Measurements from ENCODE around the gene MSH5. TPM values are rescaled to one million over a fixed set of nuclear protein-coding genes. Genes with fewer than 3 reads are reported as not detected.
A peak's percentile ranks its signal among the peaks of the same experiment; 100 is the strongest.

MSH5 gene
- total RNA-seq, 4 donors from 2014 or later: 12.6 to 60.1 (median 17.2) TPM

DNA sequence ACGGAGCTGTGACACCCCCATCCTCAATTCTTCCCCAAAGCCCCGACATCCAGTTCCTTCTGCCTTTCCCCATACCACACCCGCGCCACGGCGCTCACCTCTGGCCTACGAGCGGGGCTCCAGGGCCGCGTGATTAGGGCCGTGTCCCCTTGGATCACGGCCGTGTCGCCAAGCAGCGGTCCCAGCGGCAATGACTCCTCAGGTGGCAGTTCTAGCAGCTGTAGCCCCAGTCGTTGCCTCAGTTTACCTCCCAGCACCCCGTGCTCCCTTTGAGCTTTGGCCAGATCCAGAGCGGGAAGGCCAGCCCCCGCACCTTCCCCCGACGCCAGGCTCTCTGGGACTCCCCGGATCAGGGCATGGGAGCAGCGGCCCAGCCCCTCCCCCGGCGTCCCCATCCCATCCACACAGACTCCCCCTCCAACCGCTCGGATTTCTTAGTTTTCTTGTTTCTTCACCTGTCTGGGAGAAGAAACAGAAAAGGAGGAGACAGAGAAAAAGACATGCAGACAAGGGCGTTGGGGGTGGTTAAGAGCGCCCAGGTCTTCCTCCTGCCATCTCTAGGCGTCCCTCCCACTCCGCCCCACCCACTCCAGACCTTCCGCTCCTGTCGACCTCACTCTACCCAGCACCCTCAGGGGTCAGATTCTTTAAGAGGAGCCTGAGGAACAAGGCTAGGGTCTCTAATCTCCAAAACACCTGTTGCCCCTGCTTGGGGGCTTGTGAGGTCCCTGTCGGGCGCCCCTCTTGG is 10.9 kb upstream of the MSH5 start, which contains the start of gene DDAH2:
Gene DDAH2, minus strand, starts transcription at position 533 of the 748 bp plus-strand sequence. Its CDS starts 138 bp downstream, at position 395.
- Histone ChIP-seq H3K36me3 (peaks cover 62% of the 10 kb centered on the region), H3K4me1 (peaks cover 56% of the 10 kb centered on the region), H3K4me3 (peak within 1 kb of the TSS; percentile 73), H3K9me3 (no peaks in the 10 kb centered on the region), H3K27me3 (no peaks in the 10 kb centered on the region), H3K27ac (peak within 1 kb of the TSS; percentile 91)
- WGBS: 11% methylated on average over 35 of the region's 36 CpGs
- peak in 1 of 2 donors; percentile 84 for DNase-seq (ENCODE audit: low spot score in 2 of 2)
- TF ChIP-seq, protein P1, sequence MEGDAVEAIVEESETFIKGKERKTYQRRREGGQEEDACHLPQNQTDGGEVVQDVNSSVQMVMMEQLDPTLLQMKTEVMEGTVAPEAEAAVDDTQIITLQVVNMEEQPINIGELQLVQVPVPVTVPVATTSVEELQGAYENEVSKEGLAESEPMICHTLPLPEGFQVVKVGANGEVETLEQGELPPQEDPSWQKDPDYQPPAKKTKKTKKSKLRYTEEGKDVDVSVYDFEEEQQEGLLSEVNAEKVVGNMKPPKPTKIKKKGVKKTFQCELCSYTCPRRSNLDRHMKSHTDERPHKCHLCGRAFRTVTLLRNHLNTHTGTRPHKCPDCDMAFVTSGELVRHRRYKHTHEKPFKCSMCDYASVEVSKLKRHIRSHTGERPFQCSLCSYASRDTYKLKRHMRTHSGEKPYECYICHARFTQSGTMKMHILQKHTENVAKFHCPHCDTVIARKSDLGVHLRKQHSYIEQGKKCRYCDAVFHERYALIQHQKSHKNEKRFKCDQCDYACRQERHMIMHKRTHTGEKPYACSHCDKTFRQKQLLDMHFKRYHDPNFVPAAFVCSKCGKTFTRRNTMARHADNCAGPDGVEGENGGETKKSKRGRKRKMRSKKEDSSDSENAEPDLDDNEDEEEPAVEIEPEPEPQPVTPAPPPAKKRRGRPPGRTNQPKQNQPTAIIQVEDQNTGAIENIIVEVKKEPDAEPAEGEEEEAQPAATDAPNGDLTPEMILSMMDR (IDR thresholded peaks at IDR 0.05): peak in 1 of 2 donors; percentile 57
- TF ChIP-seq EP300 (IDR thresholded peaks at IDR 0.05) (no peak), POLR2AphosphoS5 (IDR thresholded peaks at IDR 0.05) (no peak), POLR2A (IDR thresholded peaks at IDR 0.05) (no peak)

DNA sequence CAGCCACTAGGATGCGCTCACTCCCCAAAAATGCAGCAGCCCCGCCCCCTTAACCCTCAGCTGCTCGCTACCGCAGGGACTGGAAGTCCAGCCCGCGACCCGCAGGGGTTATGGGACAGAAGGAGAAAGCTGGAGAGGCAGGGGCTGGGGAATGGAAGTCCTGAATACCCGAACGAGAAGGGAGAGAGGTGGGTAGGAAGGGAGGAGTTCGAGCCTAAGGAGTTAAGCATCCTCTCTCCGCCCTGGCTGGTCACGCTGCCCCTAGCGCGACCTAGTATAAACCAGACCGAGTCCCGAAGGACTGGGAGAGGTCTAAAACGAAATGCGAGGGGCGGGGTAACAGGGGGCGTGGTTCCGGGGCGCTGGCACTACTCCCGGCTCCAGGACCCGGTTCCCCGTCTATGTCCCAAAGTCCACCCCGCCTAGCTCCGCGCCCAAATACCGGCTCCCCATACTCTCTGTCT is 10.3 kb upstream of the MSH5 start:
- H3K4me3 ChIP-seq: peak overlapping the region; percentile 73
- no peaks in the 10 kb centered on the region for H3K27me3 ChIP-seq
- TF ChIP-seq, protein P1 (IDR thresholded peaks at IDR 0.05): peak in 1 of 2 donors; percentile 21
- no peak for TF ChIP-seq EP300 (IDR thresholded peaks at IDR 0.05)
- TF ChIP-seq POLR2AphosphoS5 (IDR thresholded peaks at IDR 0.05): peak in 2 of 3 donors; percentile 49 to 54
- no peak for TF ChIP-seq POLR2A (IDR thresholded peaks at IDR 0.05)
- H3K9me3 ChIP-seq: no peaks in the 10 kb centered on the region
- H3K36me3 ChIP-seq: peaks cover 65% of the 10 kb centered on the region
- 0% methylated on average over 14 of the region's 29 CpGs for WGBS
- H3K27ac ChIP-seq: peak overlapping the region; percentile 91
- DNase-seq (ENCODE audit: low spot score in 2 of 2): peak; percentile 96 to 97
- peaks cover 62% of the 10 kb centered on the region for H3K4me1 ChIP-seq

DNA sequence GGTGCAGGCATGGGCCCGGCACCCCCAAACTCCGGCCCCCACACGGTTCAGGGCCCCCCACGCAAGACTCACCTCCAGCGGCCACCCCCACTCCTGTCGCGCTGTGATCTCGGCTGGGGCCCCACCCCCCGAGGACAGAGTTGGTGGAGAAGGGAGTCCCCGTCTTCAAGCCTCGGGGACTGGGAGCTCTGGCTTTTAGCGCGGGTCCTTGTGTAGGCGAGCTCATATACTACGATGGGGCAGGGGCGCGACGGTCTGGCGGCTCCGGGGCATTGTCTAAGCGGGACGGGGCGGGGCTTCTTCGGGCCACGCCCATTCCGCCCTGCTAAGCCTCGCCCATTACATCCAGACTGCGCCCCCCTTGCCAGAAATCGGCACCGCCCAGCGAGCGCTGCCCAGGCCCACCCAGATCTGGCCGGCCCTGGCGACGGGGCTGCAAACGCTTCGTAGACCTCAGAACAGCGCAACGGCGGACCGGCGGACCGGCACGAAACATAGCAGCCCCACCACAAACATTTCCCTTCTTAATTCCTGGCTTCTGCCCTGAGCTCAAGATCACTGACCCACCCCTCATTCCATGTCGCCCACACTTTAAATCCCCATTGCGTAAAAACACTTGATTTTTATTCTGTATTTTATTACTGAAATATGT is 9.7 kb upstream of the MSH5 start:
- peak; percentile 95 to 96 for DNase-seq (ENCODE audit: low spot score in 2 of 2)
- TF ChIP-seq EP300 (IDR thresholded peaks at IDR 0.05) (no peak), POLR2A (IDR thresholded peaks at IDR 0.05) (peak in 1 of 2 donors; percentile 39), POLR2AphosphoS5 (IDR thresholded peaks at IDR 0.05) (peak in 1 of 3 donors; percentile 58)
- TF ChIP-seq, protein P1 (IDR thresholded peaks at IDR 0.05): no peak
- peaks cover 68% of the 10 kb centered on the region for H3K4me1 ChIP-seq
- H3K9me3 ChIP-seq: no peaks in the 10 kb centered on the region
- peak overlapping the region; percentile 91 for H3K27ac ChIP-seq
- H3K27me3 ChIP-seq: no peaks in the 10 kb centered on the region
- peak overlapping the region; percentile 73 for H3K4me3 ChIP-seq
- WGBS: 24% methylated on average over 11 of the region's 46 CpGs
- H3K36me3 ChIP-seq: peaks cover 65% of the 10 kb centered on the region

DNA sequence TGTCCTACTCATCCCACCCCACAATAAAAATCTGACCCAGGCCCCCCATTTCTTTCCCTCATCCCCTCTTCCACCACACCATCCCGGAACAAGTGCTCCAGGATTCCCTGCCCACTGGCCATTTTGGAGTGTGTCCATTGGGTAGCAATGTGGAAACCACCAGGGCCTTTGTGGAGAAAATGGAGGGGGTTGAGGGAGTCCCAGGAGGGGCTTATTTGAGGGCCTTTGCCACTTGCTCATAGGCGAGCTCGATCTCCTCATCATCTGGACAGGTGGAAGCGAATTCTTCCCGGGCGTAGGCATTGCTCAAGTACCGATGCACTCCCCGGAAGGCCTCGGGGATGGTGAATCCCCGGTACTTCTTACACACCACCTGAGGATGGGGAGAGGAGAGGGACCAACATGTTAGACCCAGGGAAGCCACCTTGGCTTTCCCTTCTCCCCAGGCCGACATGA is 9.1 kb upstream of the MSH5 start:
- no peaks in the 10 kb centered on the region for H3K27me3 ChIP-seq
- TF ChIP-seq EP300 (IDR thresholded peaks at IDR 0.05): no peak
- no peak for TF ChIP-seq POLR2A (IDR thresholded peaks at IDR 0.05)
- DNase-seq (ENCODE audit: low spot score in 2 of 2): no peak
- peak overlapping the region; percentile 91 for H3K27ac ChIP-seq
- WGBS: 70% methylated on average over 11 of the region's 11 CpGs
- peak overlapping the region; percentile 73 for H3K4me3 ChIP-seq
- H3K4me1 ChIP-seq: peaks cover 71% of the 10 kb centered on the region
- H3K9me3 ChIP-seq: no peaks in the 10 kb centered on the region
- peaks cover 65% of the 10 kb centered on the region for H3K36me3 ChIP-seq

DNA sequence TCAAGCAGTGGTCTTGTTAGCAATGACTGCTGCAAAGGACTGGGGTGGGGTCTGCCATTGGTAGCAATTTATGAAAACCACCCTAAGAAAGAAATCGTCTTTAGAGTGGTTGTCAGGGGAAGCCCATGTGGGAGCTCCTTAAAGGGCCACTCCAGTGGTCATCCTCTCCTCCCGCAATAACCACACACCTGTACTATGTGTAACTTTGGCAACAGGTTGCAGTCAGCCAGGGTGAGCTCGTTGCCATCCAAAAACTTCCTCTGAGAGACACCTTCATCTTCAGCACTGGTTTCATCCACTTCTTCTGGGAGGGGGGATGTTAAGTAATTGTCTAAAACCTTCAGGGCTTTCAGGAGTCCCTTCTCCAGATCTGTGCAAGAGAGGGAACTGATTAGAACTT is 7.8 kb upstream of the MSH5 start:
- 66% methylated on average over 3 of the region's 3 CpGs for WGBS
- peaks cover 52% of the 10 kb centered on the region for H3K36me3 ChIP-seq
- H3K27ac ChIP-seq: no peak overlapping the region
- no peak for TF ChIP-seq POLR2A (IDR thresholded peaks at IDR 0.05)
- no peak for TF ChIP-seq POLR2AphosphoS5 (IDR thresholded peaks at IDR 0.05)
- TF ChIP-seq EP300 (IDR thresholded peaks at IDR 0.05): no peak
- TF ChIP-seq, protein P1 (IDR thresholded peaks at IDR 0.05): no peak
- no peak overlapping the region for H3K4me3 ChIP-seq
- no peak for DNase-seq (ENCODE audit: low spot score in 2 of 2)
- no peaks in the 10 kb centered on the region for H3K27me3 ChIP-seq
- H3K4me1 ChIP-seq: peaks cover 73% of the 10 kb centered on the region
- H3K9me3 ChIP-seq: no peaks in the 10 kb centered on the region
